H1 (cell line): Measurements from ENCODE around the gene IGSF9B. TPM values are rescaled to one million over a fixed set of nuclear protein-coding genes. Genes with fewer than 3 reads are reported as not detected.

Experiments used
- CTCF ChIA-PET: fragments of 300-600 bp; sonication (Branson Sonifier 250); formaldehyde crosslinking; loops from one replicate; lab custom pipeline; 2021; ENCODE audit not compliant: partially characterized antibody; lab: Charles Lee
- POLR2A ChIA-PET: fragments of 300-600 bp; sonication (Branson Sonifier 250); formaldehyde crosslinking; loops from one replicate; lab custom pipeline; 2021; ENCODE audit warnings: inconsistent platforms; ENCODE audit not compliant: partially characterized antibody; lab: Charles Lee
- DNase-seq, 2 experiments: peaks; one replicate each; pipeline versions ENCODE4 v3.0.0 to v3.0.0-alpha.2; 2010 to 2022; ENCODE audit warnings: low spot score in 2 of 2, low read depth in 1 of 2, mixed read lengths in 1 of 2
- FAIRE-seq: peaks from 2 replicates; lab custom pipeline; 2011; peaks lifted over from hg19 to GRCh38; lab: Jason Lieb, UNC
- H2AFZ ChIP-seq: 2 replicates; pipeline ENCODE4 v1.8.1; 2012; ENCODE audit warnings: low read length, inconsistent platforms
- H2AK5ac ChIP-seq: 2 replicates; pipeline ENCODE4 v1.6.1; 2013; ENCODE audit warnings: low read depth, low read length
- H2BK120ac ChIP-seq: replicated peaks from 2 replicates; pipeline ENCODE3; 2013; ENCODE audit warnings: low read depth, low read length, inconsistent platforms
- H2BK12ac ChIP-seq: 2 replicates; pipeline ENCODE4 v1.6.1; 2013; ENCODE audit warnings: low read depth, low read length
- H2BK15ac ChIP-seq: 2 replicates; pipeline ENCODE4 v1.6.1; 2013; ENCODE audit warnings: low read length
- H2BK20ac ChIP-seq: 2 replicates; pipeline ENCODE4 v1.6.1; 2013; ENCODE audit warnings: low read length
- H2BK5ac ChIP-seq: 2 replicates; pipeline ENCODE4 v1.6.1; 2013; ENCODE audit warnings: low read depth, low read length
- H3K14ac ChIP-seq: 2 replicates; pipeline ENCODE4 v1.6.1; 2013; ENCODE audit warnings: inconsistent platforms; ENCODE audit not compliant: insufficient read length
- H3K18ac ChIP-seq: 2 replicates; pipeline ENCODE4 v1.6.1; 2013; ENCODE audit warnings: low read length; ENCODE audit errors: extremely low read depth
- H3K23ac ChIP-seq: 2 replicates; pipeline ENCODE4 v1.6.1; 2013; ENCODE audit warnings: inconsistent platforms; ENCODE audit not compliant: insufficient read length
- H3K23me2 ChIP-seq: 2 replicates; pipeline ENCODE4 v1.6.1; 2013; ENCODE audit warnings: low read depth, low read length
- H3K27ac ChIP-seq: 2 replicates; pipeline ENCODE4 v1.6.1; 2011; ENCODE audit warnings: low read depth, low read length, inconsistent platforms
- H3K27me3 ChIP-seq, 4 experiments: replicated peaks in 1 of 4; 1 replicate in 1 of 4; 2 replicates in 3 of 4; pipeline versions ENCODE4 v1.6.1 to v1.8.1; 2011 to 2013; ENCODE audit warnings: low read length in 3 of 4, mild to moderate bottlenecking in 3 of 4, inconsistent platforms in 2 of 4, mixed read lengths in 2 of 4, moderate library complexity in 1 of 4; ENCODE audit not compliant: control insufficient read depth in 3 of 4, insufficient read depth in 3 of 4; ENCODE audit errors: extremely low read depth in 1 of 4
- H3K36me3 ChIP-seq, 4 experiments: 2 replicates each; pipeline versions ENCODE4 v1.6.1 to v1.8.1; 2011 to 2013; ENCODE audit warnings: mild to moderate bottlenecking in 4 of 4, low read length in 3 of 4, moderate library complexity in 2 of 4, control low read depth in 1 of 4, inconsistent platforms in 1 of 4; ENCODE audit not compliant: insufficient read depth in 4 of 4, control insufficient read depth in 2 of 4
- H3K4ac ChIP-seq: replicated peaks from 2 replicates; pipeline ENCODE3; 2013; ENCODE audit warnings: low read length, low read depth, mixed read lengths, inconsistent platforms; ENCODE audit not compliant: insufficient read length
- H3K4me1 ChIP-seq, 4 experiments: replicated peaks in 1 of 4; 1 replicate in 1 of 4; 2 replicates in 3 of 4; pipeline versions ENCODE4 v1.6.1 to v1.8.1; 2011 to 2013; ENCODE audit warnings: low read length in 3 of 4, inconsistent platforms in 2 of 4, mixed read lengths in 1 of 4; ENCODE audit not compliant: insufficient read depth in 4 of 4, control insufficient read depth in 3 of 4
- H3K4me2 ChIP-seq, 2 experiments: 2 replicates each; pipeline versions ENCODE4 v1.6.1 to v1.8.1; 2011 to 2013; ENCODE audit warnings: low read depth in 2 of 2, low read length in 2 of 2, control low read depth in 1 of 2, inconsistent platforms in 1 of 2, mild to moderate bottlenecking in 1 of 2; ENCODE audit not compliant: insufficient read depth in 1 of 2
- H3K4me3 ChIP-seq, 4 experiments: fragments of 200-600, 300-600 bp in 1 of 4; sonication (generic), shearing (Covaris generic), sonication (Bioruptor Twin) in 1 of 4; 2 replicates each; pipeline versions ENCODE4 v1.5.1 to v1.8.1; 2011 to 2016; ENCODE audit warnings: low read length in 4 of 4, low read depth in 3 of 4, control low read depth in 2 of 4, inconsistent platforms in 2 of 4, mild to moderate bottlenecking in 2 of 4, mixed read lengths in 1 of 4, moderate library complexity in 1 of 4; ENCODE audit not compliant: insufficient read depth in 2 of 4; ENCODE audit errors: extremely low read depth in 1 of 4
- H3K56ac ChIP-seq: replicated peaks from 2 replicates; pipeline ENCODE3; 2013; ENCODE audit warnings: low read depth, mild to moderate bottlenecking, mixed read lengths, low read length, inconsistent platforms; ENCODE audit not compliant: insufficient read length
- H3K79me1 ChIP-seq: 2 replicates; pipeline ENCODE4 v1.6.1; 2013; ENCODE audit warnings: low read depth, low read length, control low read depth
- H3K79me2 ChIP-seq, 2 experiments: 2 replicates each; pipeline versions ENCODE4 v1.6.1 to v1.8.1; 2012 to 2013; ENCODE audit warnings: low read length in 2 of 2, mild to moderate bottlenecking in 2 of 2, inconsistent platforms in 1 of 2; ENCODE audit not compliant: insufficient read depth in 2 of 2, control insufficient read depth in 1 of 2
- H3K9ac ChIP-seq, 4 experiments: replicated peaks in 1 of 4; 1 replicate in 1 of 4; 2 replicates in 3 of 4; pipeline versions ENCODE4 v1.6.1 to v1.8.1; 2011 to 2013; ENCODE audit warnings: low read depth in 3 of 4, low read length in 3 of 4, control low read depth in 2 of 4, mild to moderate bottlenecking in 2 of 4, moderate library complexity in 2 of 4, inconsistent platforms in 1 of 4; ENCODE audit errors: extremely low read depth in 1 of 4
- H3K9me3 ChIP-seq, 2 experiments: 2 replicates each; pipeline versions ENCODE4 v1.6.1 to v1.8.1; 2012 to 2013; ENCODE audit warnings: mild to moderate bottlenecking in 2 of 2, moderate library complexity in 2 of 2, control low read depth in 1 of 2, inconsistent platforms in 1 of 2, low read depth in 1 of 2, low read length in 1 of 2, mixed read lengths in 1 of 2; ENCODE audit not compliant: insufficient read depth in 2 of 2
- H4K20me1 ChIP-seq, 2 experiments: replicated peaks in 1 of 2; 2 replicates each; pipeline versions ENCODE3 to v1.8.1; 2011 to 2013; ENCODE audit warnings: inconsistent platforms in 2 of 2, low read length in 2 of 2, mild to moderate bottlenecking in 1 of 2; ENCODE audit not compliant: insufficient read depth in 2 of 2, control insufficient read depth in 1 of 2
- H4K5ac ChIP-seq: 2 replicates; pipeline ENCODE4 v1.6.1; 2013; ENCODE audit warnings: low read length, low read depth, mixed read lengths, inconsistent platforms; ENCODE audit not compliant: insufficient read length
- H4K8ac ChIP-seq: 2 replicates; pipeline ENCODE4 v1.8.0; 2013; ENCODE audit warnings: mild to moderate bottlenecking, moderate library complexity, low read length, inconsistent platforms; ENCODE audit not compliant: insufficient read depth; ENCODE audit errors: extremely low read depth
- H4K91ac ChIP-seq: replicated peaks from 2 replicates; pipeline ENCODE3; 2013; ENCODE audit warnings: low read length, mixed read lengths, inconsistent platforms; ENCODE audit not compliant: insufficient read length
- GTF2F1 ChIP-seq: IDR thresholded peaks from 2 replicates; pipeline ENCODE4 v1.6.1; 2012; ENCODE audit warnings: low read depth, low read length, improper control_type of control experiment, borderline replicate concordance
- NANOG ChIP-seq: IDR thresholded peaks from 2 replicates; pipeline ENCODE4 v1.6.1; 2011; ENCODE audit warnings: low read length, low read depth, mild to moderate bottlenecking, inconsistent platforms; ENCODE audit not compliant: insufficient read depth, poor library complexity, severe bottlenecking
- POLR2A ChIP-seq, 2 experiments: IDR thresholded peaks; 1 replicate in 1 of 2; 2 replicates in 1 of 2; pipeline ENCODE4 v1.6.1; 2011; ENCODE audit warnings: low read depth in 2 of 2, low read length in 2 of 2, mild to moderate bottlenecking in 2 of 2; ENCODE audit errors: control extremely low read depth in 1 of 2
- POU5F1 ChIP-seq: IDR thresholded peaks from 2 replicates; pipeline ENCODE4 v1.6.1; 2011; ENCODE audit warnings: low read depth, mild to moderate bottlenecking, low read length, moderate library complexity
- WGBS, 2 experiments: shearing (Covaris generic) in 1 of 2; methylation state at CpG; one replicate each; pipeline versions ENCODE4 v1.1.6 to v1.1.7; 2013 to 2015; ENCODE audit warnings: low lambda C conversion rate in 2 of 2, mixed read lengths in 2 of 2, inconsistent platforms in 1 of 2, low coverage in 1 of 2, missing lambda C conversion rate in 1 of 2; ENCODE audit not compliant: insufficient replicate concordance in 2 of 2, insufficient coverage in 1 of 2, insufficient read length in 1 of 2; ENCODE audit errors: extremely low coverage in 1 of 2, missing lambda C conversion rate in 1 of 2; 5-methylcytosine and 5-hydroxymethylcytosine counted together
- polyA plus RNA-seq, 7 experiments: library from polyadenylated mRNA; depleted of rRNA in 3 of 7; stranded (reverse) in 5 of 7; unstranded in 2 of 7; fragments of >200 nt in 5 of 7; fragments of 200-250 nt in 2 of 7; gene quantifications; 1 replicate in 5 of 7; 2 replicates in 1 of 7; 4 replicates in 1 of 7; pipeline versions ENCODE4 v1.2.1 to v1.2.3, GENCODE V29; 2011 to 2013; ENCODE audit warnings: missing spikeins in 2 of 7, mixed read lengths in 2 of 7
- total RNA-seq: library from RNA; stranded (reverse); fragmentation: NEBNext Ultra II Directional; extraction: Animal tissue kit (Norgen Biotek cat#: 25700); gene quantifications from 2 replicates; pipeline ENCODE4 v1.2.1, GENCODE V29; 2021

Gene IGSF9B
- total and polyA plus RNA-seq, 2 of the 8 experiments (the other 6 are each of a cell fraction or from before 2014, with no cell fraction given) = 16.5 to 49.2 TPM

DNA sequence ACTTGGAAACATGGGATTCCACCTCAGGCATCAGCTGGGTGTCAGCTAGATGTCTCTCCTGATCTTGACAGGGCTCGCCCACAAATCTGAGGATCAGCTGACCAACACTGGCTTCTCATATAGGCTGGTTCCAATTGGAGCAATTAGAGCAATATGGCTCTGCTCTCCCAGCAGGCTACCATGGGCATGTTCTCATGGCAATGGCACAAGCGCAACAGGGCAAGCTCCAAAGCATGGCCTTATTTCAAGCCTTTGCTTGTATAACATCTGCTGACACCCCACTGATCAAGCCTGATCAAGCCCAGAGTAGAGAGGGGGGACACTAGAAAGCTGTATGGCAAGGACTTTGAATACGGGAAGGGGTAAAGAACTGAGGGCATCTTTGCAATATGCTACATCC, 70.7 kb downstream of the IGSF9B start:
- CTCF ChIA-PET = interaction anchor here (0.9 kb wide), 1 partner anchor 51 kb away, joined by 3 read pairs; no protein-coding TSS in a partner anchor
- no peak overlapping the region for H4K91ac ChIP-seq
- no peaks in the 10 kb centered on the region for H3K36me3 ChIP-seq
- TF ChIP-seq POU5F1 (no peak), GTF2F1 (no peak), POLR2A (IDR thresholded peaks at IDR 0.05; ENCODE audit: control extremely low read depth in 1 of 2, low read depth in 2 of 2, low read length in 2 of 2) (no peak), NANOG (no peak)
- FAIRE-seq (no peak), DNase-seq (no peak)
- H4K5ac ChIP-seq = no peak overlapping the region
- no peak overlapping the region for H2BK12ac ChIP-seq
- no peaks in the 10 kb centered on the region for H3K79me2 ChIP-seq
- WGBS, 2 experiments = 95% methylated on average over 3 of the region's 3 CpGs; no CpG with 5 or more reads in 1 of the 2 experiments
- H3K79me1 ChIP-seq = no peaks in the 10 kb centered on the region
- H3K56ac ChIP-seq = no peak overlapping the region
- no peak overlapping the region for H3K14ac ChIP-seq
- no peak overlapping the region for H3K9ac ChIP-seq
- no peak overlapping the region for H2BK20ac ChIP-seq
- no peak overlapping the region for H3K27ac ChIP-seq
- no peak overlapping the region for H2BK15ac ChIP-seq
- H3K27me3 ChIP-seq = no peaks in the 10 kb centered on the region
- no peaks in the 10 kb centered on the region for H4K20me1 ChIP-seq
- no peak overlapping the region for H2AK5ac ChIP-seq
- H3K23ac ChIP-seq = no peak overlapping the region
- no peak overlapping the region for H3K4ac ChIP-seq
- H2BK5ac ChIP-seq = no peak overlapping the region
- no peak overlapping the region for H3K4me2 ChIP-seq
- no peak overlapping the region for H3K18ac ChIP-seq
- no peak overlapping the region for H2BK120ac ChIP-seq
- no peaks in the 10 kb centered on the region; a peak in 1 of 4 replicates for H3K9me3 ChIP-seq
- no peak overlapping the region for H2AFZ ChIP-seq
- no peaks in the 10 kb centered on the region for H3K23me2 ChIP-seq
- POLR2A ChIA-PET = interaction anchor here (0.8 kb wide), 1 partner anchor 9 kb away, joined by 3 read pairs; no protein-coding TSS in a partner anchor
- H4K8ac ChIP-seq = no peak overlapping the region
- no peaks in the 10 kb centered on the region for H3K4me1 ChIP-seq
- no peak overlapping the region for H3K4me3 ChIP-seq
